Caco-2 (cell line): Measurements from ENCODE around the gene BARHL1. TPM values are rescaled to one million over a fixed set of nuclear protein-coding genes. Genes with fewer than 3 reads are reported as not detected.

Source experiments
- BruUV-seq: library from RNA; stranded (reverse); fragments of 400-500 nt; replicated peaks from 2 replicates; lab custom pipeline; 2021; lab: Mats Ljungman, UMichigan
- CTCF ChIA-PET: fragments of 300-600 bp; sonication (Branson Sonifier 250); formaldehyde crosslinking; loops from one replicate; lab custom pipeline; 2022; ENCODE audit warnings: antibody characterized with exemption; lab: Charles Lee
- POLR2A ChIA-PET: fragments of 300-600 bp; sonication (Branson Sonifier 250); formaldehyde crosslinking; loops from one replicate; lab custom pipeline; 2022; ENCODE audit warnings: antibody characterized with exemption; lab: Charles Lee
- DNase-seq, 2 experiments: peaks; one replicate each; pipeline versions ENCODE4 v3.0.0 to v3.0.0-alpha.2; 2020 to 2022
- H3K27me3 ChIP-seq: replicated peaks from 2 replicates; pipeline ENCODE4 v1.6.0; 2011; ENCODE audit warnings: low read length; ENCODE audit not compliant: control insufficient read depth, insufficient read depth
- H3K36me3 ChIP-seq: 2 replicates; pipeline ENCODE4 v1.5.1; 2011; ENCODE audit warnings: low read length; ENCODE audit not compliant: control insufficient read depth, insufficient read depth
- H3K4me1 ChIP-seq: fragments of 250-450 bp; sonication (Bioruptor Pico); 2 replicates; pipeline ENCODE4 v1.5.1; 2020; ENCODE audit warnings: mild to moderate bottlenecking
- H3K4me3 ChIP-seq: 2 replicates; pipeline ENCODE4 v1.5.1; 2011; ENCODE audit warnings: low read depth, mild to moderate bottlenecking, control low read depth, low read length
- H3K9me3 ChIP-seq: fragments of 250-450 bp; sonication (Bioruptor Pico); 2 replicates; pipeline ENCODE4 v1.5.1; 2020; ENCODE audit warnings: mild to moderate bottlenecking, moderate library complexity
- H3K27ac Mint-ChIP-seq: one replicate; pipeline ENCODE4 v1.8.0; 2022; ENCODE audit warnings: mixed read lengths; ENCODE audit not compliant: unreplicated experiment
- H3K27me3 Mint-ChIP-seq: one replicate; pipeline ENCODE4 v1.8.0; 2022; ENCODE audit warnings: mixed read lengths; ENCODE audit not compliant: insufficient read depth, unreplicated experiment
- H3K36me3 Mint-ChIP-seq: one replicate; pipeline ENCODE4 v1.8.0; 2022; ENCODE audit warnings: mild to moderate bottlenecking, mixed read lengths; ENCODE audit not compliant: insufficient read depth, unreplicated experiment
- H3K4me1 Mint-ChIP-seq: one replicate; pipeline ENCODE4 v1.8.0; 2022; ENCODE audit warnings: low read depth, mixed read lengths; ENCODE audit not compliant: unreplicated experiment
- H3K4me3 Mint-ChIP-seq: one replicate; pipeline ENCODE4 v1.8.0; 2022; ENCODE audit warnings: mild to moderate bottlenecking, moderate library complexity, mixed read lengths; ENCODE audit not compliant: unreplicated experiment
- H3K9me3 Mint-ChIP-seq: one replicate; pipeline ENCODE4 v1.8.0; 2022; ENCODE audit warnings: mixed read lengths; ENCODE audit not compliant: unreplicated experiment
- CTCF ChIP-seq, 2 experiments: fragments of 200-600 bp in 1 of 2; IDR thresholded peaks; 1 replicate in 1 of 2; 2 replicates in 1 of 2; pipeline versions ENCODE4 v1.5.1 to v1.8.0; 2011 to 2022; ENCODE audit warnings: antibody characterized with exemption in 1 of 2, control low read depth in 1 of 2, inconsistent platforms in 1 of 2, low read depth in 1 of 2, low read length in 1 of 2, mild to moderate bottlenecking in 1 of 2, moderate library complexity in 1 of 2; ENCODE audit not compliant: insufficient read depth in 1 of 2, severe bottlenecking in 1 of 2, unreplicated experiment in 1 of 2
- intact Hi-C: fragments of 100-400 bp; cut with micrococcal nuclease; formaldehyde crosslinking; loops from one replicate; pipeline ENCODE4 v1.10.0; 2022; ENCODE audit not compliant: unreplicated experiment
- total RNA-seq: library from RNA; stranded (reverse); gene quantifications from 2 replicates; pipeline ENCODE4 v1.2.3, GENCODE V29; 2022

The BARHL1 gene
- total RNA-seq, 1 experiment from 2014 or later = not detected

GRCh38 chr9:132579427-132579798 lies 3.0 kb upstream of the BARHL1 start:
- no peak for TF ChIP-seq CTCF (IDR thresholded peaks at IDR 0.05; ENCODE audit: insufficient read depth in 1 of 2, low read depth in 1 of 2, low read length in 1 of 2, severe bottlenecking in 1 of 2, unreplicated experiment in 1 of 2)
- H3K27me3 ChIP-seq = no peaks in the 10 kb centered on the region
- no peaks in the 10 kb centered on the region for H3K9me3 ChIP-seq
- ChIA-PET CTCF (no interaction called here), POLR2A (no interaction called here)
- no peak for DNase-seq
- H3K36me3 Mint-ChIP-seq = peaks cover 6% of the 10 kb centered on the region
- H3K4me1 ChIP-seq = no peaks in the 10 kb centered on the region
- intact Hi-C loops = loop anchor here (5.0 kb wide), 1 partner anchor 223 kb away; no protein-coding TSS in a partner anchor
- H3K4me3 ChIP-seq = no peak overlapping the region
- H3K4me3 Mint-ChIP-seq = no peak overlapping the region
- no peaks in the 10 kb centered on the region for H3K36me3 ChIP-seq
- BruUV-seq = no TSS peak
- H3K4me1 Mint-ChIP-seq = no peaks in the 10 kb centered on the region
- H3K27ac Mint-ChIP-seq = no peak overlapping the region
- peaks cover 31% of the 10 kb centered on the region for H3K27me3 Mint-ChIP-seq
- no peaks in the 10 kb centered on the region for H3K9me3 Mint-ChIP-seq

GRCh38 chr9:132582786-132583583 lies 579 bp downstream of the BARHL1 start:
- no peak for TF ChIP-seq CTCF (IDR thresholded peaks at IDR 0.05; ENCODE audit: insufficient read depth in 1 of 2, low read depth in 1 of 2, low read length in 1 of 2, severe bottlenecking in 1 of 2, unreplicated experiment in 1 of 2)
- BruUV-seq = no TSS peak
- intact Hi-C loops = no loop called here
- DNase-seq = no peak
- POLR2A ChIA-PET = no interaction called here
- Mint-ChIP-seq H3K27ac (no peak overlapping the region), H3K9me3 (no peaks in the 10 kb centered on the region), H3K27me3 (peaks cover 18% of the 10 kb centered on the region), H3K4me1 (no peaks in the 10 kb centered on the region), H3K4me3 (no peak overlapping the region), H3K36me3 (peaks cover 6% of the 10 kb centered on the region)
- Histone ChIP-seq H3K4me3 (no peak overlapping the region), H3K4me1 (no peaks in the 10 kb centered on the region), H3K36me3 (no peaks in the 10 kb centered on the region), H3K9me3 (no peaks in the 10 kb centered on the region), H3K27me3 (no peaks in the 10 kb centered on the region)
- CTCF ChIA-PET = no interaction called here

GRCh38 chr9:132583584-132584304 lies 1.3 kb downstream of the BARHL1 start:
- no peaks in the 10 kb centered on the region for H3K9me3 Mint-ChIP-seq
- Histone ChIP-seq H3K27me3 (no peaks in the 10 kb centered on the region), H3K9me3 (no peaks in the 10 kb centered on the region), H3K36me3 (no peaks in the 10 kb centered on the region), H3K4me1 (no peaks in the 10 kb centered on the region), H3K4me3 (no peak overlapping the region)
- no TSS peak for BruUV-seq
- H3K27ac Mint-ChIP-seq = no peak overlapping the region
- TF ChIP-seq CTCF (IDR thresholded peaks at IDR 0.05; ENCODE audit: insufficient read depth in 1 of 2, low read depth in 1 of 2, low read length in 1 of 2, severe bottlenecking in 1 of 2, unreplicated experiment in 1 of 2) = no peak
- peaks cover 14% of the 10 kb centered on the region for H3K27me3 Mint-ChIP-seq
- ChIA-PET CTCF (no interaction called here), POLR2A (no interaction called here)
- DNase-seq = no peak
- intact Hi-C loops = no loop called here
- no peaks in the 10 kb centered on the region for H3K4me1 Mint-ChIP-seq
- H3K36me3 Mint-ChIP-seq = peaks cover 6% of the 10 kb centered on the region
- no peak overlapping the region for H3K4me3 Mint-ChIP-seq
